NB4 (cell line): ENCODE results near the gene ATP1A3.
A peak's percentile ranks its signal among the peaks of the same experiment; 100 is the strongest.

Experiments
- DNase-seq: peaks from one replicate; pipeline ENCODE4 v3.0.0; 2010; ENCODE audit warnings: low read depth
- H3K4me3 ChIP-seq: one replicate; pipeline ENCODE4 v1.5.1; 2011; ENCODE audit warnings: mild to moderate bottlenecking, low read depth, low read length, moderate library complexity
- CTCF ChIP-seq: IDR thresholded peaks from one replicate; pipeline ENCODE4 v1.5.1; 2012; ENCODE audit warnings: low read depth, low read length
- MAX ChIP-seq: IDR thresholded peaks from 2 replicates; pipeline ENCODE4 v1.6.1; 2011; ENCODE audit warnings: low read depth, low read length
- MYC ChIP-seq: IDR thresholded peaks from 2 replicates; pipeline ENCODE4 v1.6.1; 2011; ENCODE audit warnings: low read depth, low read length
- POLR2A ChIP-seq: IDR thresholded peaks from 2 replicates; pipeline ENCODE4 v1.6.1; 2011; ENCODE audit warnings: mild to moderate bottlenecking; ENCODE audit not compliant: insufficient read length; ENCODE audit errors: extremely low read depth

Gene ATP1A3

DNA sequence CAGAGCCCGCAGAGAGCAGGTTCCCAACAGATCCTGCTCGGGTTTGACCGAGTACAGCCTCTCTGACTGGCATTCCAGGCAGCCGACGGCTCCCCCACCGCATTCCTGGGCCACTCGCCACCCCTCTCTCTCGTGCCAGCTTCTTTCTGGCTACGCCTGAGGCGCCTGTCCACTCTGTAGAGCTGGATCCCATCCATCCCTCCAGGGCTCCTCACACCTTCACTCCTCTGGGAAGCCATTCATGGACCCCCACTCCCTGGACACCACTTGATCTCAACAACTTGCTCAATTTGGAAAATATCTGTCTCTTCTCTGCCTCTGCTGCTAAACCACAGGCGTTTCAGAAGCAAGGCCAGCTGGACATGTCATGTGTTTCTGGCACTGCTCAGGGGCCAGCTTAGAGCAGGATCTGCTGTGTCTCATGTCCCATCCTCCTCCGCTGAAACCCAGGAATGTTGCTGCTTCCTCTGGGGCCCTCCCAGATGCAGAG lies 30.6 kb upstream of the ATP1A3 start:
- TF ChIP-seq MYC (no peak), CTCF (no peak), MAX (no peak), POLR2A (no peak)
- no peak overlapping the region for H3K4me3 ChIP-seq
- no peak for DNase-seq

DNA sequence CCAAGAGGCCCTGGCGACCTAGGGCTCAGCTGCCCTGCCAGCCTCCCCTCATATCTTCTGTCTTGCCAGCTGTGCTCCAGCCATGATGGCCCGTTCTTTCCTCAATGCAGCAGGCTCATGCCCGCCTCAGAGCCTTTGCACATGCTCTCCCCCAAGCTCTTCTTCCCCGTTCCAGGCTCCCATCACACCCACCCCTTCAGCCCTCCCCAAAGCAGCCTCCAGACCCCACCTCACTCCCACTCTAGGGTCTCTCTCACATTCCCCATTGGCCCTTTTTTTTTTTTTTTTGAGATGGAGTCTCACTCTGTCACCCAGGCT lies 29.9 kb upstream of the ATP1A3 start:
- no peak for DNase-seq
- H3K4me3 ChIP-seq = no peak overlapping the region
- TF ChIP-seq CTCF (no peak), MAX (no peak), MYC (no peak), POLR2A (no peak)

DNA sequence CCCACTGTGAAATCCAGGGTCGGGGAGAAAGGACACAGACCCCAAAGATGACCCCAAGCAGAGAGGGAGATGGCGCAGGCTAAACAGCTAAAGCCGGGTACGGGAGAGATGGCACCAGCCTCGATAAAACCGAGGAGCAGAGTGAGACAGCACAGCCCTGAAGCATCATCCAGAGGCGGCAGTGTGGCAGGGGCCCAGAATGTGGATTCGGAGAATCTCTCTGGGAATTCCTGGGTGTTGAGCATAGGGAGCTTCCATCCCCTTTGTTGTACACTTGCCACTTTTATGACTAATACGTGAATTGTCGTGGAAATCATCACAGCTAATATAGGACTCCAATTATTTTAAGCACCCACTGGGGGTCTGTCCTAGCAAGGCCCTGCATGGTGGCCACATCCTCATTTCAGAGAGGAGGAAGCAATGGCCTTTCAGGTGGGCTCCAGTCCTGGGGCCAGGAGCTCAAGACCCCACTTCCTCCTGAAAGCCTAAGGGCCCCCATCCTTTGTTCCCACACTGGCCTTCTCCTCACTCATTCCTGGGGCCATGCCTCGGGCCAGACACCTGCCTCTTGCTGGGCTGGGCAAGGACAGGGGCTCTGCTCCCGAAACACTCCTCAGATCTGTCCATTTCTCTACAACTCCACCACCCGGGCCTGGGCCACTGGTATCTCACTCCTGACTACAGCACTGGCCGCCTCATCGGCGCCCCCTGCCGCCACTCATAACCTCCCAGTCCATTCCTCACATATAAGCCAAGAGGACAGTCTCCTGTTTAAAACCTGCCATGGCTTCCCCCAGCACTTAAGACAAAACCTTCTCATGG lies 29.3 kb upstream of the ATP1A3 start:
- no peak overlapping the region for H3K4me3 ChIP-seq
- DNase-seq = peak; percentile 48
- TF ChIP-seq CTCF = peak; percentile 58
- no peak for TF ChIP-seq MYC

GRCh38 chr19:42022616-42023015 lies 28.6 kb upstream of the ATP1A3 start:
- TF ChIP-seq MYC (no peak), POLR2A (no peak), MAX (no peak), CTCF (no peak)
- DNase-seq = no peak
- H3K4me3 ChIP-seq = no peak overlapping the region

DNA sequence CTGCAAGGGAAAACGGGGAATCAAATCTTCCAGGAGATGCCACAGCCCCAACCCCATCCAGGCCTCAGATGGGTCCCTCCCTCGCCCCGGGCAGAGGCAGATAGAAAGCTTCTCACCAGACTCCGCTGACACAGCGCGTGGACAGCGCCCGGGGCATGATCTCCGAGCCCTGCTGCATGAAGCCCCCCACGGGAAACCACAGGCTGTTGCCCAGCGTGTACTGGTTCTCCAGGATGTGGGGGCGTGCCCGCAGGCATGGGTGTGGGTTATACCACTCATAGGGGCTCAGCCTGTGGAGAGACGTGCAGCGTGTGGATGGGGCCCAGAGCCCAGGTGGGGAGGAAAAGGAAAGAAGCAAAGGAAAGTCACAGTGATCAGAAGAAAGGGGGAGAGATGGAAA lies 27.2 kb upstream of the ATP1A3 start:
- DNase-seq = no peak
- TF ChIP-seq CTCF = no peak
- TF ChIP-seq MYC = no peak
- TF ChIP-seq POLR2A = no peak
- TF ChIP-seq MAX = no peak
- H3K4me3 ChIP-seq = no peak overlapping the region
